Renal pelvis (tissue), 4 donors: ENCODE measurements around the gene DAAM1. TPM values are rescaled to one million over a fixed set of nuclear protein-coding genes. Genes with fewer than 3 reads are reported as not detected.

Source experiments
- DNase-seq: peaks from one replicate; pipeline ENCODE4 v3.0.0-alpha.2; 2013
- polyA plus RNA-seq, 3 donors: library from polyadenylated mRNA; unstranded; fragments of 120-200 nt; gene quantifications; one replicate each; pipeline ENCODE4 v1.2.1, GENCODE V29; 2013; ENCODE audit not compliant: insufficient read length in 3 of 3

Gene DAAM1
- polyA plus RNA-seq, 3 donors, result 46.6 to 51.4 (median 50.0) TPM

GRCh38 chr14:59214702-59215302 lies 26.3 kb downstream of the DAAM1 start:
- DNase-seq, result no peak

GRCh38 chr14:59215322-59215721 lies 26.9 kb downstream of the DAAM1 start:
- DNase-seq, result no peak

DNA sequence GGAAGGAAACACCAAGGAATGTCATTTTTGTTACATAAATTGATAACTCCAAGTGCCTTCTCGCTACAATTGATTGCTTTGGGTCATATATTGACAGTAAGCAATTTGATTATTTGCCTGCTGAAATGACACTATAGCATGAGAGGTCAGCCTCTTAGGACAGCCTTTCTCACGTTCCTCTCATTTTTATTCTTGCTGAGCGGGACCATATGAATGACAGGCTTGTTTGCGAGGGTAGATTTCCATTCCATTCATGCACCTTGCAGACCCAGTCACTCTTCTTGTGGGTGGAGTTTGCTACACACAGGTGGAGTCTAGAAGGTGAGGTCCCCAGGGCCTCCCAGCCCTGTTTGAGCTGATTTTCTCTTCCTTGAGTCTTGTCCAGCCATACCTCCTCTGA lies 27.3 kb downstream of the DAAM1 start:
- no peak for DNase-seq

- no peak for DNase-seq
Measured at GRCh38 chr14:59217011-59217410, 28.5 kb downstream of the DAAM1 start.

DNA sequence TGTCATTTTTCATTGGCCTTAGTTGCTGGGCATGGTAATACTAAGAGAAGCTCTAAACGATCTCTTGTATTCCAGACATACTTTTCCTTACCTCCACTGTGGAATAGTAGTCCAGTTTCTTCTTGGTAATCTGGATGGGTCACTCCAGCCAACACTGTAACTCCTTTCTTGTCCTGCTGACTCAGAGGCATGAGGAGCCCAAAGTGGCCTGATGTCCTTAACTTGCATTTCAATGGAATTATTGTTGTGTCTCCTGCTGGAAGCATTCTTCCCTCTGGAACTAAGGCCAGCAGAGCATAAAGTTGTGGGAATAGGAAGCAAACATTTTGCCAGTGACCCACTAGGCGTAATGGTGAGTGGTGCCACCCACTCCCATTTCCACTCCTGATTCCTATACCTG lies 33.1 kb downstream of the DAAM1 start:
- DNase-seq, result no peak

DNA sequence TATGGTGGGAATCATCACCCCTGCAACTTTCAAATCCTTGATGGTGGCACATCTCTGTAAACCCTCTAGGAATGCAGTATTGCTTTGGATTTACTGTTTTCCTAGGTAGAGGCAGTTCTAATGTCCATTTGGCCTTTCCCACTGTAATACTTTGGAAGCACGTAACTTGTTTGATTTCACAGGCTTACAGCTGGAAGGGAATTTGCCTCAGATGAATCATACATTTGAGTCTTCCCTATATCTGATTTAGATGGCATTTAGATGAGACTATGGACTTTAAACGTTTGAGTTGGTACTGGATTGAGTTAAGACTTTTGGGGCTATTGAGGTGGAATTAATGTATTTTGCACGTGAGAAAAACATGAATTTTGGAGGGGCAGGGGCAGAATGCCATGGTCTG lies 35.9 kb downstream of the DAAM1 start:
- no peak for DNase-seq

DNA sequence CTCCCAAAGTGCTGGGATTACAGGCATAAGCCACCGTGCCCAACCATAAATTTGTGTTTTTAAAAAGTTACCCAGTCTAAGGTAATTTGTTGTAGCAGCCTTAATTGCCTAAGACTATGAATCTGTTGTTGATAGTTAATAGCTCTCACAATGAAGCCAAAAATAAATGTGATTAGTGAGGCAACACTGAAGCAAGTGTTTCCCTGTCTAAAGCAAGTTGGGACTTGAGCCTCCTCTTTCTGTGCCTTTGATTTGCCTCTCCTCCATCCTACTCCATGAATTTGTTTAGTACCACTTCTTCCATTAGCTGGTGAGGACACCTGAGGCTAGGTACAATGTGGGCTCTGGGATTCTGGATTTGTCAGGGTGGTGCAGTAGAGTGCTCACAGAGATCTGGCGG lies 36.8 kb downstream of the DAAM1 start:
- DNase-seq, result no peak

GRCh38 chr14:59228421-59228820 lies 40.0 kb downstream of the DAAM1 start:
- no peak for DNase-seq

DNA sequence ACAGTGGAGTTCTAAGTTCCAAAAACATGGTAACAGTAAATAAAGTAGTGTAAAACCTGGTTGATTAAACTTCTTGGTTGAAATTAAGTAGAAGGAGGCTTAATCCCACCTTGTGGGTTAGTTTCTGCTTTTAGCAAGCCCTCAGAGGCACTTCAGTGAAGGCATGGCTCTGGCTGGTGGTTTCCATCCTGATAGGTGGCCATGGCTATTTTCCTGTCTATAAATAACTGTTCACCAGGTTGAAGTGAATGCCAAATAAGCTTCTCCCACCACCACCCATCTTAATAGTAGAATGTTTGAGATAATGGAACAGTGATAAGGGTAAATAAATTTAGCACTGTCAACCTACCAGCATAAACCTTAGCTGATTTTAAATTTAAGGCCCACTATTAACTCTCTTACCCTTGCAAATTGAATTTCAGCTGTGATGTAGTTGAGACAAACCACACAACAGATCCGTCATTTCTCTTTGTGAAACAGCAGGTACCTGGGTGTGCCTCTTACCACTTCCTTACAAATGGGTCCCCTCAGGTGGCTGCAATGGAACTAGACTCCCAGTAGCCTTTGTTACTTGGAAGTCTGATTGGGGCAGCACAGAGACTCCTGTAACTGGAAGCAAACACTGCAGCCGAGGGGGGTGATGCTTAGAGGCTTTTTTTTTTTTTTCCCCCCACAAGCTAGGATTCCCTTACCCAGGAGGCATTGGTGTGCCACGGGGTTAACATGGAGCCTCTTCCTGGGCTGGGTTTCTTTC lies 41.4 kb downstream of the DAAM1 start:
- no peak for DNase-seq

- no peak for DNase-seq
Measured at GRCh38 chr14:59236195-59236594, 47.7 kb downstream of the DAAM1 start.

DNA sequence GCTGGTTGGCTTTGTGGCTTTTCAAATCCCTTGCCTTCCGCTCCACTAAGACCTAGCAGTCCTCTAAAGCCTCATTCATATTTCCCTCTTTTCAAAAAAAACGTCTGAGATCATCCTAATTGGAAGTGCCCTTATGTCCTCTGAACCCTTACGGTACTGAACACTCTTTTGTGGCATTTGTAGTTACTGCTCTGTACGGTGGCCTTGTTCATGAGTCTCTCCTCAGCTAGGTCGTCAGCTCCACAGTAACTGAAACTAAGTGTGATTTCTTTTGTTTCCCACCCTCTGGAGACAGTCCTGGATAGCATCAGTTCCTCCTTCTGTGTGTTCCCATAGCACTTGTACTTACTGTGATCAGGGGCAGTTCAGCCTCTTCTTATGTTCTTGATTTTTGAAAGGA lies 49.7 kb downstream of the DAAM1 start:
- DNase-seq, result no peak

- DNase-seq, result no peak
Measured at GRCh38 chr14:59239022-59239421, 50.6 kb downstream of the DAAM1 start.

DNA sequence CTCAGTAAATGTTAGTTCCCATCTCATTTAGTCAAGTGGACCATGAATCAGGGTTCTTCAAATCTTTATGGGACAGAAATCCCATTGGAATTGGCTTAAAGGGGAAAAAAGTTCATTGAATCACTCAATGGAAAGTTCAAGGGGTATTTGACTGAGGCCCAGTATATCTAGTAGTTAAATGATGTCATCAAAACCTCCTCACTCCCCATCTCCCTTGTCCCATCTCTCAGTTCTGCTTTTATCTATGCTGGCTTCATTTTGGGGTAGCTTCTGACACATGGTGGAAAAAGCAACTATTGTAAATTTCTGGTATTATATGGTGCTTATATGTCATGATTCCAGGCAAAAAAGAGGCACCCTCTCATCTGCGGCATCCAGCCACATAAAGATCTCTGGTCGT lies 51.9 kb downstream of the DAAM1 start:
- no peak for DNase-seq

- no peak for DNase-seq
Measured at GRCh38 chr14:59241121-59241520, 52.7 kb downstream of the DAAM1 start.

DNA sequence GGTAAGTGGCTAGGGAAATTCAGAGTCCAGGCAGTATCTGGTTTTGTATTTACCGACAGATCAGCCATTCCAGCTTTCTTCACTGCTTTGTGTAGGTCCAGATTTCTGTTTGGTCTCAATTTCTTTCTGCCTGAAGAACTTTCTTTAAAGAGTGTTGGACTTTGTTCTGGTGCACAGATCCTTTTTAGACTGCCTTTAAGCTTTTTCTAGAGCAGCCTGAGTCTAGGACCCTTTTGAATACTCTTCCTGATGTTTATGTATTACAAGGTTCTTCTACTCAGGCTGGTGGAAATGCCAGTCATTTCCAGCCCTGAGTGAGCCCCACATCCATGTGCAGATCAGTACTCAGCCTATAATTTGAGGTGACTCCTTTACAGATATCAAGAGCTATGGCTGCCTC lies 54.7 kb downstream of the DAAM1 start:
- no peak for DNase-seq

- no peak for DNase-seq
Measured at GRCh38 chr14:59244581-59244980, 56.1 kb downstream of the DAAM1 start.

GRCh38 chr14:59245809-59246295 lies 57.4 kb downstream of the DAAM1 start:
- no peak for DNase-seq

DNA sequence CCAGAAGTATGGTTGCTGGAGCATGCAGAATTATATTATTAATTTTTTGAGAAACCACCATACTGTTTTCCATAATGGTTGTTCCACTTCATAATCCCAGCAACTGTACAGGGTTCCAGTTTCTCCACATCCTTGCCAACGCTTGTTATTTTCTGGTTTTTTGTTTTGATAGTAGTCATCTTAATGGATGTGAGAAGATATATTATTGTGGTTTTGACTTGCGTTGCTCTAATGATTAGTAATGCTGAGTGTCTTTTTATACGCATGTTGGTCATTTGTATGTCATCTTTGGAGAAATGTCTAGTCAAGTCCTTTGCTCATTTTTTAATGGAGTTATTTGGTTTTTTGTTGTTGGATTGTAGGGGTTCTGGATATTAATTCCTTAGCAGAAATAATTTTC lies 58.1 kb downstream of the DAAM1 start:
- DNase-seq, result no peak

DNA sequence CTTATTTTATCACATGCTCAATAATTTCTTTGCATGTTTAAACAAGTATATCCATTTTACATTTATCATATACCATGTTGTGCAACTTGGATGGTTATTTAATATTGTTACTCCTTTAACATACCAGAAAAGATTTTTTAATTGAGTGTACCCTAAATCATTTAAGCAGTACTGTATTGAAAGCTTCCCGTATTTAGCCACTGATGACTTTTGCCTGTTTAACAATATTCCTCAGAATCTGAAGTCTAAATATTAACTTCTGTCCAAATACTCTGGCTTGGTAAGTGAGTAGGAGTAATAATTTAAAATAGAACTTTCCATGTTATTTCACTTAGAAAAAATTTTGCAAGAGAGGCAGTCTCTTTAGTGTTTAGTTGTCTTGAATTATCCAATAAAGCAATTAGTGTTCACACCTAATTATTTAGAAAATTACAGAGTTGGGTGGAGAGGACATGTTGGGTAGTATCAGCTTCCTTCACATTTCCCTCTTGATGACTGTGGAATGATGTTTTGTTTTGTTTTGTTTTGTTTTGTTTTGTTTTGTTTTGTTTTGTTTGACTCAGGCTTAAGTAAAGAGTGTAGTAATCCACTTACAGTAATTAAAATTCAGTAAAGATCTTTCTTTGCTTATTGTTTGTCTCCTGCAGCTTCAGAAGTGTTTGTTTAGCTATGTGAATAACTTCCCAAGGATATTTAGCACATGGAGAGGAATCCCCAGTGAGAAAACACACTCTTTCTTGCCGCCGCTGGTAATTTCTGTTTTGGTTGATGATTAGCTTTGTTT lies 59.5 kb downstream of the DAAM1 start:
- no peak for DNase-seq

GRCh38 chr14:59249029-59249428 lies 60.6 kb downstream of the DAAM1 start:
- no peak for DNase-seq

DNA sequence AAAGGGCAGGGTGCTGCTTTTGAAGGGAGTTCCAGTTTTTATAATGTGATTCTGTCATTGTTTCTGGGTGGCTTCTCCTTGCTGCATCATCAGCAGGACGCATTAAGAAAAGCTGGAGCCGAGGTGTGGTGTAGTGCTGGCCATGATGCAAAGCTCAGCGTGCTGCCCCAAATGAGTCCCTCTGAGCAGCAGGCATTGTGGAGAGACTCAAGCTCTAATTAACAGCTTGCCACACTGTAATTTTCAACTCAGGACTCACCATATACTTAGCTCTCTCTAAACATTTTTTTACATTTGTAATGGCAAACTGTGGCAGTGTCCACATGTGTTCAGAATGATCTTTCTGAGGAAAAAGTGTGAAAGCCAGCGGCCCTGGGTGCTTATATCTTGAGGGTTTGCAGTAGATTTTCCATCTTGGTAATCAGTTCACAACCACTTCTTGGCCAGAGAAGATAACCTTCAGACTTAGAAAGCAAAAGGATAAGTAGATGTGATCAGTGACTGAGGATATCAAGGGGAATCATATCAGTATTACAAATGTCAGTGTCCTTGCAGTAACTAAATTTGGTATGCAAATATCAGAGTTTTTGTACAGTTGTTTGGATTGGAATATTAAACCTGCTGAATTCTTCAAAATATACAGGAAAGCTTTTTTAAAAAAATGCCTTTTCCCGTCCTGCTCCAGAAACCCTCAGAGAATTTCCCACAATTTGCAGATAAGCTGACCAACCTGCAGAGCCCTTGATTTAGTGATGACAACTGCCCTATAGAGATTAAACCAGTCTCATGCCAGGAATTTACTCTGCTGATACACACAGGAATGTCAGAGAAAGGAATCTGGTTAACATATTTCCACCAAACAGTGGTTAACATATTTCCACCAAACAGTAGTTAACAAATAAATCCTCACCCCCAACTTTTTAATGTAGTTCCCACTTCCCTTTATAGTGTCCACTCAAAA lies 63.6 kb downstream of the DAAM1 start:
- DNase-seq, result no peak
